GM21381 (cell line): ENCODE measurements around the gene ADAMTS2.
"Not testable (repeated sequence)": the region's sequence is repeated elsewhere in the genome, so short reads cannot be mapped to it uniquely, and the experiment has no call there.

Experiments used
- ATAC-seq: cut with Tn5 transposase; IDR thresholded peaks from one replicate; pipeline ENCODE4 v1.9.1; 2021; ENCODE audit warnings: mild to moderate bottlenecking, moderate library complexity; ENCODE audit not compliant: unreplicated experiment

Gene ADAMTS2

GRCh38 chr5:179327021-179327735, 18.1 kb downstream of the ADAMTS2 start:
- ATAC-seq: no peak

GRCh38 chr5:179326122-179326927, 18.9 kb downstream of the ADAMTS2 start:
- no peak for ATAC-seq

GRCh38 chr5:179325296-179326031, 19.8 kb downstream of the ADAMTS2 start:
- ATAC-seq: no peak

GRCh38 chr5:179324760-179325295, 20.4 kb downstream of the ADAMTS2 start:
- no peak for ATAC-seq

- not testable (repeated sequence) for ATAC-seq
Measured at GRCh38 chr5:179324316-179324715, 20.9 kb downstream of the ADAMTS2 start.

- ATAC-seq: no peak
Measured at GRCh38 chr5:179323026-179323870, 22.0 kb downstream of the ADAMTS2 start.

GRCh38 chr5:179322071-179323025, 22.9 kb downstream of the ADAMTS2 start:
- ATAC-seq: no peak

GRCh38 chr5:179321206-179321987, 23.9 kb downstream of the ADAMTS2 start:
- no peak for ATAC-seq

- no peak for ATAC-seq
Measured at GRCh38 chr5:179319741-179320281, 25.4 kb downstream of the ADAMTS2 start.

GRCh38 chr5:179319123-179319522, 26.1 kb downstream of the ADAMTS2 start:
- ATAC-seq: no peak

- no peak for ATAC-seq
Measured at GRCh38 chr5:179318221-179318955, 26.9 kb downstream of the ADAMTS2 start.

GRCh38 chr5:179317411-179318220, 27.6 kb downstream of the ADAMTS2 start:
- no peak for ATAC-seq

- ATAC-seq: no peak
Measured at GRCh38 chr5:179316982-179317381, 28.3 kb downstream of the ADAMTS2 start.

GRCh38 chr5:179316111-179316551, 29.1 kb downstream of the ADAMTS2 start:
- no peak for ATAC-seq

GRCh38 chr5:179315356-179315890, 29.8 kb downstream of the ADAMTS2 start:
- ATAC-seq: no peak

- ATAC-seq: no peak
Measured at GRCh38 chr5:179314606-179315355, 30.5 kb downstream of the ADAMTS2 start.
